Kidney epithelial cell (primary cell): Measurements from ENCODE around the gene NPIPB13. TPM values are rescaled to one million over a fixed set of nuclear protein-coding genes. Genes with fewer than 3 reads are reported as not detected.
"Not testable (repeated sequence)": the region's sequence is repeated elsewhere in the genome, so short reads cannot be mapped to it uniquely, and the experiment has no call there.

Source experiments
- DNase-seq: peaks from one replicate; pipeline ENCODE4 v3.0.0-alpha.2; 2010; ENCODE audit warnings: low read depth
- H3K27me3 ChIP-seq: 2 replicates; pipeline ENCODE4 v1.6.0; 2011; ENCODE audit warnings: low read length; ENCODE audit not compliant: control insufficient read depth, insufficient read depth
- H3K36me3 ChIP-seq: 2 replicates; pipeline ENCODE4 v1.5.1; 2011; ENCODE audit warnings: low read length; ENCODE audit not compliant: control insufficient read depth, insufficient read depth
- H3K4me3 ChIP-seq: 2 replicates; pipeline ENCODE4 v1.5.1; 2011; ENCODE audit warnings: low read depth, mild to moderate bottlenecking, control low read depth, low read length
- total RNA-seq: library from RNA; depleted of rRNA; stranded (reverse); fragments of >200 nt; gene quantifications from 2 replicates; pipeline ENCODE4 v1.2.3, GENCODE V29; 2015

The NPIPB13 gene
- total RNA-seq: 0.46 and 0.55 TPM in 2 replicates

DNA sequence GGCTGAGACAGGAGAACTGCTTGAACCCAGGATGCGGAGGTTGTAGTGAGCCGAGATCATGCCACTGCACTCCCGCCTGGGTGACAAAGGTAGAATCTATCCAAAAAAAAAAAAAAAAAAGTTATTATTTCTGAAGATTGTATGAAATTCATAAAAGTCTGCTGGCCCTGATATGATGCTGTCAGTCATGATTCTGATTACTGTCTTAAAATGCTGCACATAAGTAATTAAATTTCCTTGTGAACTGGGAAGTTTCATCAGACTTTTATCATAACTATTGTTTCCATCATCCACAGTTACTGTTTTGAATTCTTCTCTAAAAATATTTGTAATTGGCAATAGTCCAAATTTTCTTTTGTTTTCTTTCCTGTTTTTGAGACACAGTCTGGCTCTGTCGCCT is at the start of gene NPIPB13:
TSS of gene NPIPB13 (minus strand) at position 101 of the 400 bp plus-strand sequence. CDS start 2,906 bp downstream, outside the sequence.
- H3K4me3 ChIP-seq, H3K36me3 ChIP-seq, DNase-seq, H3K27me3 ChIP-seq: not testable (repeated sequence)

DNA sequence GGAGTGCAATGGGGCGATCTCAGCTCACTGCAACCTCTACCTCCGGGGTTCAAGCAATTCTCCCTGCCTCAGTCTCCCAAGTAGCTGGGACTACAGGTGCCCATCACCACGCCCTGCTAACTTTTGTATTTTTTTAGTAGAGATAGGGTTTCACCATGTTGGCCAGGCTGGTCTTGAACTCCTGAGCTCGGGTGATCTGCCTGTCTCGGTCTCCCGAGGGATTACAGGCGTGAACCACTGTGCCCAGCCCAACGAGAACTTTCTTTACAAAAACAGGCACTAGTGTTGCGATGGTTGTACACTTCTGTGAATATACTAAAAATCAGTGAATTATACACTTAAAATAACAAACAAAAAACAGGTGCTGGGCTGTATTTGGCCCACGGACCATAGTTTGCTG is 34.1 kb upstream of the NPIPB13 start:
- not testable (repeated sequence) for H3K4me3 ChIP-seq, H3K36me3 ChIP-seq, DNase-seq, H3K27me3 ChIP-seq

DNA sequence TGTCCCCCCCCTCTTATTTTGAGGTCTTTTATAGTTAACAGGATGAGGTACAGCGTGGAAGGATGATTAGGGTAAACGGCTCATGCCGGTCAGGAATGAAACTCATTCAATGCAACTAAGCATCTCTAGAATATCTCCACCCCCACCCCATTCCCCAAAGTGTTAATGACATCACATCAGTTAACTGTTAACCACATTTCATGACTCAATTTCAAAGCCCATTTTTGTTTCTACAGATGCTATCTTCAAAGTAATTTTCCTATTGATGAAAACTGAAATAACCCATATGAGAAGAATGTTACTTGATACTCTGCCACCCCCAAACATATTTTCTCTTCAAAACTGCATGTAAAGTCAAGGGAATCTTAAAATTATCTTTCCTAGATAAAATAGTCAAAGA is 30.2 kb upstream of the NPIPB13 start:
- H3K4me3 ChIP-seq, H3K27me3 ChIP-seq, H3K36me3 ChIP-seq, DNase-seq: not testable (repeated sequence)

DNA sequence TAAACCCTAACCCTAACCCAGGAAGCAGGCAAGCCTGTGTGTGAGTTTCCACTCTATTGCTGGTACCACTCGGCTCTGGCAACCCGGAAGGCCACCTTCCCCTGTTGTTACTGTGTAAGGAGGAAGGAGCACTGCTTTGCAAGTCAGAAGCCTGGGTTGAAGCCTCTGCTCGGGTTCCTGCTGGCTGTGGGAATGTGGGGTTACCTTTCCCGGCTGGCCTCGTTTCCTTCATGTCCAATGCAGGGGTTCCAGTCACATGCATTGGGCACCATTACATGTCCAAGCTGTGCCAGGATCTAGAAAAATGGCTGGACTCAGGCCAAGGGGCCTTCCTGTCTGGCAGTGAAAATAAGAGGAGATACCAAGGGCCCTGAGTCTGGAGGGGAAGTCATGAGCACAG is 31.2 kb downstream of the NPIPB13 start:
- H3K36me3 ChIP-seq, H3K27me3 ChIP-seq, DNase-seq, H3K4me3 ChIP-seq: not testable (repeated sequence)

DNA sequence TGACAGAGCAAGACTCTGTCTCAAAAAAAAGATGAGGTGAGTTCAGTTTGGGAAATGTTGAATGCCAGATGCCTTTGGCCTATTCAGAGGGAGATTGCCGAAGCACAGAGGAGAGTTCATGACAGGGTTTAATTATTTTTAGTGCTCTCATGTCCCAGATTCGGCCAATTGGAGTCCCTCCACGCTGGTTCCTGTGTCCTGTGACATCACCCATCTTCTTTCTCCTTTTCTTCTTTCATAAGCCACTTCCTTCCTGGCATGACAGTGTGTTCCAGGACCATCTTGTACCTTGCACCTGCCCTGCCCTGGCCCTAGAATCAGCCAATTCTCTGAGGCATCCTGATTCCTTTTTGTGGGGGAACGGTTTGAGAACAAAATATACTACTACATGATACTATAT is 36.9 kb downstream of the NPIPB13 start:
- H3K27me3 ChIP-seq, H3K4me3 ChIP-seq, H3K36me3 ChIP-seq, DNase-seq: not testable (repeated sequence)

DNA sequence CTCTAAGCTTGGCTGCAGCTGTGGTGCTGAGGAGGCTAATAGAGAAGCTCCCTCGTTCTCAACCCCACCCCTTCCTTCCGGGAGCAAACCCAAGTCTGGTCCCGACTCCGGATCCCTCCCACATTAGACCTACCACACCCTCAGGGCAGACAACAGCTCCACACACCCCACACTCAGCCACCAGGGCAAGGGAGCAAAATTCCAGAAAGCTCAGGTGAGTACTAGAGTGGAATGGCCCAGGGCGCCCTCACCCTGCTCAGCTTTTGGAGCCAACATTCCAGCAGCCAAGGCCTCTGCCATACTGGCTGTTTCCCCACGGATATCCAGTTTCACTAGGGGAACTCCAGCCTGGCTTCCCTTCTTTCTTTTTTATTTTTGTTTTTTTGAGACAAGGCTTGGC is 39.2 kb downstream of the NPIPB13 start:
- DNase-seq, H3K27me3 ChIP-seq, H3K4me3 ChIP-seq, H3K36me3 ChIP-seq: not testable (repeated sequence)

DNA sequence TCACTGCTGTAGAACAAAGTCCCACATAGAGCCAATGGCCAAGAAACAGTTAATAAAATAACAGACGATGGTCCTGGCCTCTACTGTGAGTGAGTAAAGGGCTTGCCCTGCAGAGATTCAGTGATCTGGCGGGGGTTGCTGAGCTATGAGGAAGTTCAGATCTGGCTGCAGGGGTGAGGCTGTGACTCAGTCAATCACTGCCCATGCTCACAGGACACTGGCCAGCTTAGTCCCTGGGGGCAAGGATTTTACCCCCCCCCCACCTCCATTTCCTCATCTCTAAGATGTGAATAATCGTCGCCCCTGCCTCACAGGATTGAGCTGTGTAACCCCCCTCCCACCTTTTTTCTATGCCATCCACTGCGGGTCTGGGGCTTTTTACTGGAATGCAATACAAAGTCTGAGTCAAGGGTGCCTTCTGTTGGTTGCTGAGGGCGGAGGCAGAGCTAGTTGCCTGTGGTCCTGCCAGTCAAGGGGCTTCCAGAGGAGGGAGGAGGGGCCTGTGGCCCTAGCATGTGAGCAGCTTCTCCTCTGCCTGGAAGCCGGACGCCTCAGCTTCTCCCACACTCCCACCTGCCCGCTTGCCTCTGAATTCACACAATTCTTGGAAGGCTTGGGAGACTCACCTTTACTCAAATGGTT is 41.1 kb downstream of the NPIPB13 start:
- not testable (repeated sequence) for DNase-seq, H3K4me3 ChIP-seq, H3K27me3 ChIP-seq, H3K36me3 ChIP-seq

DNA sequence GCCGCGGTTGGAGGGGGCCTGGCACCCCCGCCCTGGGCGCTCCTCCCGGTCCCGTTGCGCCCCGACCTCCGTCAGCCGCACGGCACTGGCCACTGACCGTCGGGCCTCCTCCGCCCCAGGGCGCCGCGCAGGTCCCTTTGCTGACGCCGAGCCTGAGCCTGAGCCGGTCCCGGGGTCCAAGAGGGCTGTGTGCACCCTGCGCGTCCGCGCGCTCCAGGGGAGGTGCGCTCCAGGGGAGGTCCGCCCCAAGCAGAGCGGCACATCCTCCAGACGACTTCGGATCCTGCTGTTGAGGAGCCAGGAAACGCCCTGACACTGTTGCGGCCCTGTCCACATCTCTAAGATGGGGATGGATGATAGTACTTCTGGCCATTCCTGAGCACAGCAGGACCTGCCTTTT is 42.0 kb downstream of the NPIPB13 start:
- H3K4me3 ChIP-seq, H3K36me3 ChIP-seq, DNase-seq, H3K27me3 ChIP-seq: not testable (repeated sequence)

DNA sequence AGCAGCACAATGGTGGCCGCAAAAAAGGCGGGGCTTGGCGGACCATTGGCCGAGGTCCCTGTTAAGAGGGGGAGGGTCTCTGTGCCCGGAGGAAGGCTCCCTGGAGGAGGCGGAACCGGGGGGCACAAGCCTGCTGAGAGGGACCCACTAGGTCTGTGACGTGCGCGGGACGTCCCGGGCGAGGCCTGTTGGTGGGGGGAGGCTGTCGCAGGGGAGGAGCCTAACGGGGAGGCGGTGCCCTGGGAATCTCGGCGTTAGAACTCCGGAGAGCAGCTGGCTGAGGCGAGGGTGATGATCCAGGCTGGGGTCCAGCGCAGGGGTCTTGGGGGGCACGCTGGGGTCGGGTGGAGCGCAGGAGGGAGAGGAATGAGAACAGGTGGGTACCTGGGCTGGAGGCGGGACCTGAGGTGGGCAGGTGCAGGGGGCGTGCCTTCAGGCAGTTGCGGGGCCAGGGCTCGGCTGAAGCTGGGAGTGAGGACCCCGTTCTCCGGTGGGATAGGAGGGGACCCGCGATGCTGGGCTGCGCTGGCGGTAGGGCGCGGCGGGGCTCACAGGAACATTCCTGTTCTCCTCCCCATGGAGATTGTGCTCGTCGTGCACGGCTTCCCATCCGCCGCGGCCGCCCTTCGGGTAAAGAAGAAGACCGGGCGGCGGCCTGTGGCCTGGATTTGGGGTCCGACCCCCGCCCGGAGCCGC is 42.6 kb downstream of the NPIPB13 start:
- DNase-seq, H3K27me3 ChIP-seq, H3K36me3 ChIP-seq: not testable (repeated sequence)
- H3K4me3 ChIP-seq: peak overlapping the region; percentile 50

DNA sequence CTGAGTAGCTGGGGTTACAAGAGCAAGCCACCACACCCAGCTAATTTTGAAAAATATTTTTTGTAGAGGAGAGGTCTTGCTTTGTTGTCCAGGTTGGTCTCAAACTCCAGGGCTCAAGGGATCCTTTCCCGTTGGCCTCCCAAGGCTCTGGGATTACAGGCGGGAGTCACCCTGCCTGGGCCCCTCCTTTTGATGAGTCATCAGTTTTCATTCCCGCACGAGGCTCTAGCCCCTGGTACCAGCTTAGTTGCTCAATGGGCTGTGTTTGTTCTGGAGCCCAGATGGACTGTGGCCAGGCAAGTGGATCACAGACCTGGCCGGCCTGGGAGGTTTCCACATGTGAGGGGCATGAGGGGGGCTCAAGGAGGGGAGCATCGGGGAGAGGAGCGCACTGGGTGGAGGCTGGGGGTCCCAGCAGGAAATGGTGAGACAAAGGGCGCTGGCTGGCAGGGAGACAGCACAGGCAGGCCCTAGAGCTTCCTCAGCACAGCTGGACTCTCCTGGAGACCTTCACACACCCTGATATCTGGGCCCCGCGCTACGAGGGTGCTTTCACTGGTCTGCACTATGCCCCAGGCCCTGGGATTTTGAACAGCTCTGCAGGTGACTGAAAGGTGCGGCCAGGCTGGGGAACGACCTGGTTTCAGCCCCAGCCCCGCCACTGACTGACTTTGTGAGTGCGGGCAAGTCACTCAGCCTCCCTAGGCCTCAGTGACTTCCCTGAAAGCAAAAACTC is 48.5 kb downstream of the NPIPB13 start:
- not testable (repeated sequence) for H3K4me3 ChIP-seq, H3K36me3 ChIP-seq, DNase-seq, H3K27me3 ChIP-seq

DNA sequence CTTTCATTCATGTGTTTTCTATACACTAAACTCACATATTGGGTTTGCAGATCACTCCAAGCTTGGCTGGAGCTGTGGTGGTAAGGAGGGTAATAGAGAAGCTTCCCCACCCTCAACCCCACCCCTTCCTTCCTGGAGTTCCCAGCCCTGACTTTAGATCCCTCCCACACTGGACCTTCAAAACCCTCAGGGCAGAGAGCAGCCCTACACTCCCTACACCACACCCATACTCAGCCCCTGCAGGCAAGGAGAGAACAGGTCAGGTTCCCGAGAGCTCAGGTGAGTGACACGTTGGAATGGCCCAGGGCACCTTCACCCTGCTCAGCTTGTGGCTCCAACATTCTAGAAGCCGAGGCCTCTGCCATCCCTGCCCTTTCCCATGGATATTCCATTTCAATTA is 49.2 kb downstream of the NPIPB13 start, which contains the start of gene SULT1A3:
TSS of gene SULT1A3 (plus strand) at position 207 of the 400 bp plus-strand sequence. CDS start 1,474 bp downstream, outside the sequence.
- H3K36me3 ChIP-seq, H3K4me3 ChIP-seq, H3K27me3 ChIP-seq, DNase-seq: not testable (repeated sequence)

Other genes starting within 250 kb of the NPIPB13 start
- 0.33 TPM in 1 of 2 replicates, not detected in the other for gene DOC2A, start 237.5 kb downstream of the NPIPB13 start, total RNA-seq
- not detected in 2 replicates for gene C16orf92, start 225.3 kb downstream of the NPIPB13 start, total RNA-seq
- gene TLCD3B, start 217.2 kb downstream of the NPIPB13 start, total RNA-seq: not detected in 2 replicates
- gene ALDOA, start 182.7 kb downstream of the NPIPB13 start, total RNA-seq: 826 and 1,130 TPM in 2 replicates
- gene PPP4C, start 172.5 kb downstream of the NPIPB13 start, total RNA-seq: 126 and 139 TPM in 2 replicates
- 0.55 and 0.58 TPM in 2 replicates for gene TBX6, start 156.6 kb downstream of the NPIPB13 start, total RNA-seq
- gene YPEL3, start 152.3 kb downstream of the NPIPB13 start, total RNA-seq: 25.5 and 32.3 TPM in 2 replicates
- gene GDPD3, start 134.9 kb downstream of the NPIPB13 start, total RNA-seq: 0.14 and 0.50 TPM in 2 replicates
- gene MAPK3, start 125.3 kb downstream of the NPIPB13 start, total RNA-seq: 35.9 and 40.8 TPM in 2 replicates
- gene CORO1A, start 64.9 kb downstream of the NPIPB13 start, total RNA-seq: 9.7 and 10.8 TPM in 2 replicates
- gene BOLA2B, start 54.8 kb downstream of the NPIPB13 start, total RNA-seq: 312 and 512 TPM in 2 replicates
- 35.0 and 45.4 TPM in 2 replicates for gene SLX1A, start 54.6 kb downstream of the NPIPB13 start, total RNA-seq
- gene SULT1A3, start 49.2 kb downstream of the NPIPB13 start, total RNA-seq: 2.2 and 6.3 TPM in 2 replicates
- gene CD2BP2, start 106.8 kb upstream of the NPIPB13 start, total RNA-seq: 82.1 and 107 TPM in 2 replicates
- 47.0 and 51.9 TPM in 2 replicates for gene TBC1D10B, start 122.0 kb upstream of the NPIPB13 start, total RNA-seq
- not detected in 2 replicates for gene MYL11, start 126.3 kb upstream of the NPIPB13 start, total RNA-seq
- gene SEPTIN1, start 134.1 kb upstream of the NPIPB13 start, total RNA-seq: 0.38 and 0.62 TPM in 2 replicates
- 24.4 and 27.4 TPM in 2 replicates for gene ZNF48, start 146.9 kb upstream of the NPIPB13 start, total RNA-seq
- gene ZNF771, start 159.1 kb upstream of the NPIPB13 start, total RNA-seq: 10.3 and 16.7 TPM in 2 replicates
- gene DCTPP1, start 181.6 kb upstream of the NPIPB13 start, total RNA-seq: 42.1 and 50.5 TPM in 2 replicates
- 45.2 and 51.3 TPM in 2 replicates for gene SEPHS2, start 197.4 kb upstream of the NPIPB13 start, total RNA-seq
- gene ITGAL, start 224.3 kb upstream of the NPIPB13 start, total RNA-seq: 0.04 TPM in 1 of 2 replicates, not detected in the other